ENCODE results near the gene RRP1B. TPM values are rescaled to one million over a fixed set of nuclear protein-coding genes. Genes with fewer than 3 reads are reported as not detected.
"Not testable (repeated sequence)": the region's sequence is repeated elsewhere in the genome, so short reads cannot be mapped to it uniquely, and the experiment has no call there.

The RRP1B gene
- total RNA-seq, 1 donor from 2014 or later = 32.0 TPM

DNA sequence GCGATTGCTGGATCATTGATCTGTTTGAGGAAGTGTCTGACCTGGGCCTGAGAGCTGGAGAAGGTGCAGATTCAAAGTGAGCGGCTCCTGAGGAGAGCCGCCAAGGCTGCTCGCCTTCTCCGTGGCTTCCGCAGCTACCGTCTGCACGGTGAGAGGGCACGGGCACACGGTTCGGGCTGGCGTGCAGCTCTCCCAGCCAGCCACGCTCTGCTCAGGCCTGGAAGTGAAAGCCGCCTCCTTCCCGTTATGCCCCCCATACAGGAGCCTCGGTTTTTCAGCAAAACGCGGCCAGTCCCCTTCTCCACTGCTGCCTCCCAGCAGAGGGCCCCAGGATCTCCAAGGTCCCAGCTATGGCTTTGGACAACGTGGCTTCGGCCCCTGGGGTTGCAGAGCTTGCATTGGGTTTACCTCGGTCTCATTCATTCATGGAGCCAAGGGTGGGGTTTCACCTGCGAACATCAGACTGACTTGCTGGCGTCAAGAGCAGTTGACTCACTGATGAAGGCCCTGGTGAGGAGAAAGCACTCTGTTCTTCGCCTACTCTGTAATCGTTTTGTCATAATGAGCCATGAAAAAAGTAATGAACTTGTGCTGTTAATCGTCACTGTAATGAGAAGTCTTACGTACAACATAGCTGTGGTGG is 35.2 kb downstream of the RRP1B start:
- ATAC-seq (ENCODE audit: low read depth) (no peak), DNase-seq (no peak)
- CTCF ChIA-PET = no interaction called here
- H3K27me3 Mint-ChIP-seq = no peaks in the 10 kb centered on the region
- H3K4me1 Mint-ChIP-seq = no peaks in the 10 kb centered on the region
- TF ChIP-seq, protein P1, sequence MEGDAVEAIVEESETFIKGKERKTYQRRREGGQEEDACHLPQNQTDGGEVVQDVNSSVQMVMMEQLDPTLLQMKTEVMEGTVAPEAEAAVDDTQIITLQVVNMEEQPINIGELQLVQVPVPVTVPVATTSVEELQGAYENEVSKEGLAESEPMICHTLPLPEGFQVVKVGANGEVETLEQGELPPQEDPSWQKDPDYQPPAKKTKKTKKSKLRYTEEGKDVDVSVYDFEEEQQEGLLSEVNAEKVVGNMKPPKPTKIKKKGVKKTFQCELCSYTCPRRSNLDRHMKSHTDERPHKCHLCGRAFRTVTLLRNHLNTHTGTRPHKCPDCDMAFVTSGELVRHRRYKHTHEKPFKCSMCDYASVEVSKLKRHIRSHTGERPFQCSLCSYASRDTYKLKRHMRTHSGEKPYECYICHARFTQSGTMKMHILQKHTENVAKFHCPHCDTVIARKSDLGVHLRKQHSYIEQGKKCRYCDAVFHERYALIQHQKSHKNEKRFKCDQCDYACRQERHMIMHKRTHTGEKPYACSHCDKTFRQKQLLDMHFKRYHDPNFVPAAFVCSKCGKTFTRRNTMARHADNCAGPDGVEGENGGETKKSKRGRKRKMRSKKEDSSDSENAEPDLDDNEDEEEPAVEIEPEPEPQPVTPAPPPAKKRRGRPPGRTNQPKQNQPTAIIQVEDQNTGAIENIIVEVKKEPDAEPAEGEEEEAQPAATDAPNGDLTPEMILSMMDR (IDR thresholded peaks at IDR 0.05) = no peak
- no peaks in the 10 kb centered on the region for H3K9me3 Mint-ChIP-seq
- peaks cover 66% of the 10 kb centered on the region for H3K36me3 Mint-ChIP-seq (ENCODE audit: low read depth)
- H3K4me3 Mint-ChIP-seq = no peak overlapping the region
- H3K27ac Mint-ChIP-seq = no peak overlapping the region
- POLR2A ChIA-PET = no interaction called here
- intact Hi-C loops (cut with micrococcal nuclease) = no loop called here

DNA sequence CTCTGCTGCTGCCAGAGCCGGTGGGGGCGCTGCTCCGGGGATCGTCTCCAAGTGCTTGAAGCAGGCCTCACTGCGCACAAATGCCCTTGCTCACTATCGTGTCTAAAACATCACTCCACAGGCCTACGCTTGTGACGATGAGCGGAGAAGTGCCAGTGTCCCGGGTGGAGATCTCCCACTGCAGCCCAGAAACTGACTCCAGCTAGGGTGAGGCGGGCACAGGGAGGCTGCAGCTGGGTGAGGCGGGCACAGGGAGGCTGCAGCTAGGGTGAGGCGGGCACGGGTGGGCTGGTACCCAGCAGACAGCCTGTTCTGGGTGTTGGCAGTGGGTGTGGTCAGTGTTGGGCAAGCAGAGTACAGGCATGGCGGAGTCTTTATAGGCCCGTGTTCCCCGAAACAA is 36.9 kb downstream of the RRP1B start:
- no peak for ATAC-seq (ENCODE audit: low read depth)
- H3K36me3 Mint-ChIP-seq (ENCODE audit: low read depth) = peaks cover 51% of the 10 kb centered on the region
- H3K4me1 Mint-ChIP-seq = no peaks in the 10 kb centered on the region
- intact Hi-C loops (cut with micrococcal nuclease) = no loop called here
- ChIA-PET POLR2A (no interaction called here), CTCF (no interaction called here)
- DNase-seq = no peak
- no peak overlapping the region for H3K4me3 Mint-ChIP-seq
- H3K9me3 Mint-ChIP-seq = no peaks in the 10 kb centered on the region
- H3K27me3 Mint-ChIP-seq = no peaks in the 10 kb centered on the region
- no peak overlapping the region for H3K27ac Mint-ChIP-seq
- TF ChIP-seq, protein P1 (IDR thresholded peaks at IDR 0.05) = no peak

DNA sequence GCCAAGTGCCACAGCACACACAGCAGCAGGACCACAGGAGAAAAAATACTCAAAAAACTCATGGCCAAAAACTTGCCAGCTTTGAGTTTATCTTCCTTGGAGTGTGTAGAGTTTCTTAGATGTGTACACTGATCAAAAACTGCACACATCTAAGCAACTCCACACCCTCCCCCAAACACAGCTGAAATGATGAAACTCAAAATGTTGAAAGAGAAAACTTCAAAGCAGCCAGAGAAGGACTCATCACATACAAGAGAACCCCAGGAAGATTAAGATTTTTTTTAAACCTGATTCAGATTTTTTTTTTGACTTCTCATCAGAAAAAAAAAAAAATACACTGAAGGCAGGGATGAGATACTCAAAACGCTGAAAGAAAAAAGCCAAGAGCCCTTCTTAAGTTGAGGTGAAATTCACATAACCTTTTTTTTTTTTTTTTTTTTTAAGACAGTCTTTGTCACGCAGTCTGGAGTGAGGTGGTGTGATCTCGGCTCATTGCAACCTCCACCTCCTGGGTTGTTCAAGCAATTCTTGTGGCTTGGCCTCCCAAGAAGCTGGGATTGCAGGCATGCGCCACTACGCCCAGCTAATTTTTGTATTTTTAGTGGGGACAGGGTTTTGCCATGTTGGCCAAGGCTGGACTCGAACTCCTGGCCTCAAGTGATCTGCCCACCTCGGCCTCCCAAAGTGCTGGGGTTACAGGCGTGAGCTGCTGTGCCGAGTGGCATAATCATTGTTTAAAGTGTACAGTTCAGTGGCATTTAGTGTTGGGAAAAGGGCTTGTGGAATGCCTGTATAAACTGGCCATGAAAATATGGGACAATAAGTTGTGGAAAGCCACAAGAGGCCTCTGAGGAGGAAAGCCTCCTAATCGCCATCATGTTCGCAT is 38.6 kb downstream of the RRP1B start:
- Mint-ChIP-seq H3K27me3 (no peaks in the 10 kb centered on the region), H3K27ac (no peak overlapping the region), H3K4me3 (no peak overlapping the region), H3K4me1 (peaks cover 4% of the 10 kb centered on the region), H3K9me3 (no peaks in the 10 kb centered on the region), H3K36me3 (ENCODE audit: low read depth) (peaks cover 38% of the 10 kb centered on the region)
- intact Hi-C loops (cut with micrococcal nuclease) = no loop called here
- POLR2A ChIA-PET = interaction anchor here (0.7 to 0.8 kb wide), 2 partner anchors 10 to 312 kb away, joined by 4 to 8 read pairs; no protein-coding TSS in a partner anchor
- DNase-seq (no peak), ATAC-seq (ENCODE audit: low read depth) (no peak)
- TF ChIP-seq, protein P1 (IDR thresholded peaks at IDR 0.05) = no peak
- CTCF ChIA-PET = no interaction called here

DNA sequence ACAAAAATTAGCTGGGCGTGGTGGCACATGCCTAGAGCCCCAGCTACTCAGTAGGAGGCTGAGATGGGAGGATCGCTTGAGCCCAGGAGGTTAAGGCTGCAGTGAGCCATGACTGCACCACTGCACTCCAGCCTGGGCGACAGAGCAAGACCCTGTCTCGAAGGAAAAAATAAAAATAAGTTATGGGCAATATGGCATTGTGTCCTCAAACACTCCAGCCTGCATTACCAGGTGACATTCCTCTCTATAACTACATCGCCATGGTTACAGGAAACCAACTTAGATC is 40.1 kb downstream of the RRP1B start:
- H3K27me3 Mint-ChIP-seq; DNase-seq; H3K27ac Mint-ChIP-seq; H3K4me3 Mint-ChIP-seq; H3K9me3 Mint-ChIP-seq; CTCF ChIA-PET; POLR2A ChIA-PET; ATAC-seq (ENCODE audit: low read depth); H3K4me1 Mint-ChIP-seq; intact Hi-C loops (cut with micrococcal nuclease): not testable (repeated sequence)
- H3K36me3 Mint-ChIP-seq (ENCODE audit: low read depth) = peaks cover 24% of the 10 kb centered on the region

DNA sequence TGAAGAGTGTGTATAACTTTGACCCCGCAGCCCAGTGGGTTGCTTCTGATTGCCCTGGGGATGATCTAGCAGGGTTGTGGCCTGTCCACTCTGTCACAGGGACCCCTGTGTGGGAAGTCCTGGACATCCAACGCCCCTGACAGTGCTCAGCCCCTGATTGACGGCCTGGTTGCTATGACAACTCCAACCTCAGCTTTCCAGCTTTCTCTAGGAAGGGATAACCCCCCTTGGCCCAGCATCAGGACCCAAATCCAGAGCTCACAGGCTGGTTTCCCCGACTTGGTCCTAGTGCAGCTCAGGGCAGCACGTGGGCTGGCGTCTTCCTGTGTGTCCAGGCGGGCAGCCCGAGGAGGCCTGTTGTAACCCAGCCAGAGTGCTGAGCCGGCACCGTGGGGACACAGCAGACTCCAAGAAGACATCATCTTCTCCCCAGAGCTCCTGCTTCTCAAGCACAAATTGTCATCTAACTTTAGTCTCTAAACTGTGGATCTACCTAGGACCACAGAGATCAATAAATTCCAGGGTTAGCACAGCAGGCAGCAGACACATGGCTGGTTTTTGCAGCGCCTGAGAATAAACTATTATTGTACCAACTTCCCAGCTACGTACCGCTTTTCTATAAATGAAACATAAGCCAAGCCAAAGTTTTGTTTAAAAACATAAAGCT is 40.7 kb downstream of the RRP1B start:
- intact Hi-C loops (cut with micrococcal nuclease) = no loop called here
- ChIA-PET CTCF (interaction anchor here (0.6 kb wide), 1 partner anchor 54 kb away, joined by 4 read pairs; no protein-coding TSS in a partner anchor), POLR2A (interaction anchor here (0.9 kb wide), 1 partner anchor 13 kb away, joined by 3 read pairs; no protein-coding TSS in a partner anchor)
- Mint-ChIP-seq H3K27me3 (peaks cover 5% of the 10 kb centered on the region), H3K9me3 (no peaks in the 10 kb centered on the region), H3K4me3 (no peak overlapping the region), H3K4me1 (peaks cover 9% of the 10 kb centered on the region), H3K27ac (no peak overlapping the region), H3K36me3 (ENCODE audit: low read depth) (peaks cover 19% of the 10 kb centered on the region)
- TF ChIP-seq, protein P1 (IDR thresholded peaks at IDR 0.05) = no peak
- no peak for ATAC-seq (ENCODE audit: low read depth)
- no peak for DNase-seq

Data from activated B cell treated with CpG ODN at 0.5 μM for 24 hours (primary cell).